BJ (cell line): ENCODE data around the gene ATP8B1. TPM values are rescaled to one million over a fixed set of nuclear protein-coding genes. Genes with fewer than 3 reads are reported as not detected.

Experiments used
- CTCF ChIA-PET: fragments of 350-600 bp; formaldehyde crosslinking; extraction: SDS; loops from one replicate; lab custom pipeline; 2021; ENCODE audit warnings: antibody characterized with exemption, inconsistent platforms; lab: Yijun Ruan, JAX
- POLR2A ChIA-PET: fragments of 300-600 bp; sonication (Branson Sonifier 250); formaldehyde crosslinking; extraction: SDS; loops from one replicate; lab custom pipeline; 2021; ENCODE audit warnings: antibody characterized with exemption; lab: Charles Lee
- DNase-seq: peaks from one replicate; pipeline ENCODE4 v3.0.0-alpha.2; 2011; ENCODE audit warnings: low read depth
- H3K27me3 ChIP-seq: 2 replicates; pipeline ENCODE4 v1.6.0; 2011; ENCODE audit warnings: low read length; ENCODE audit not compliant: control insufficient read depth, insufficient read depth
- H3K36me3 ChIP-seq: 2 replicates; pipeline ENCODE4 v1.5.1; 2011; ENCODE audit warnings: low read length; ENCODE audit not compliant: control insufficient read depth, insufficient read depth
- H3K4me3 ChIP-seq: 2 replicates; pipeline ENCODE4 v1.5.1; 2011; ENCODE audit warnings: low read depth, mild to moderate bottlenecking, control low read depth, low read length
- CTCF ChIP-seq: IDR thresholded peaks from 2 replicates; pipeline ENCODE4 v1.5.1; 2011; ENCODE audit warnings: low read depth, mild to moderate bottlenecking, control low read depth, inconsistent platforms, low read length, moderate library complexity; ENCODE audit not compliant: insufficient read depth
- polyA plus RNA-seq: library from polyadenylated mRNA; depleted of rRNA; stranded (reverse); fragments of >200 nt; gene quantifications from 2 replicates; pipeline ENCODE4 v1.2.3, GENCODE V29; 2011

ATP8B1 gene
- polyA plus RNA-seq, 1 experiment: 53.3 TPM

GRCh38 chr18:57789759-57790158 is 13.4 kb downstream of the ATP8B1 start:
- no peak for TF ChIP-seq CTCF
- ChIA-PET POLR2A (no interaction called here), CTCF (no interaction called here)
- no peaks in the 10 kb centered on the region for H3K27me3 ChIP-seq
- no peak overlapping the region for H3K4me3 ChIP-seq
- no peaks in the 10 kb centered on the region for H3K36me3 ChIP-seq
- DNase-seq: no peak

- POLR2A ChIA-PET: no interaction called here
These were observed 14.0 kb downstream of the ATP8B1 start for GRCh38 chr18:57789090-57789489.

GRCh38 chr18:57787068-57787685 is 15.9 kb downstream of the ATP8B1 start:
- H3K4me3 ChIP-seq: no peak overlapping the region
- POLR2A ChIA-PET: interaction anchor here (0.6 kb wide), 1 partner anchor 507 kb away, joined by 3 read pairs; no protein-coding TSS in a partner anchor
- H3K27me3 ChIP-seq: no peaks in the 10 kb centered on the region
- H3K36me3 ChIP-seq: no peaks in the 10 kb centered on the region
- no peak for TF ChIP-seq CTCF
- CTCF ChIA-PET: interaction anchor here (1.2 kb wide), 1 partner anchor 19 kb away, joined by 3 read pairs; no protein-coding TSS in a partner anchor
- no peak for DNase-seq

More at GRCh38 chr18:57789090-57789489, 14.0 kb downstream of the ATP8B1 start:
- CTCF ChIA-PET: no interaction called here
- Histone ChIP-seq H3K27me3 (no peaks in the 10 kb centered on the region), H3K4me3 (no peak overlapping the region), H3K36me3 (no peaks in the 10 kb centered on the region)
- TF ChIP-seq CTCF: no peak
- no peak for DNase-seq

- ChIA-PET POLR2A (no interaction called here), CTCF (interaction anchor here (0.5 to 1.2 kb wide), 3 partner anchors 9 to 1322 kb away, joined by 3 to 4 read pairs (median 3); no protein-coding TSS in a partner anchor)
- TF ChIP-seq CTCF: no peak
- DNase-seq: no peak
- H3K4me3 ChIP-seq: no peak overlapping the region
- H3K36me3 ChIP-seq: no peaks in the 10 kb centered on the region
- no peaks in the 10 kb centered on the region for H3K27me3 ChIP-seq
These were observed 17.2 kb downstream of the ATP8B1 start for GRCh38 chr18:57785751-57786437.

- ChIA-PET CTCF (interaction anchor here (0.7 to 1.2 kb wide), 2 partner anchors 10 to 261 kb away, joined by 3 to 4 read pairs; no protein-coding TSS in a partner anchor), POLR2A (no interaction called here)
- no peak for TF ChIP-seq CTCF
- Histone ChIP-seq H3K36me3 (no peaks in the 10 kb centered on the region), H3K27me3 (no peaks in the 10 kb centered on the region), H3K4me3 (no peak overlapping the region)
- DNase-seq: no peak
These were observed 18.4 kb downstream of the ATP8B1 start for GRCh38 chr18:57784801-57785114.
